SW 1271 (cell line): ENCODE results near the gene PNLIP.
A peak's percentile ranks its signal among the peaks of the same experiment; 100 is the strongest.

Experiments
- DNase-seq, 2 experiments: peaks; one replicate each; lab custom pipeline; 2025; lab: John Stamatoyannopoulos, UW

PNLIP gene

DNA sequence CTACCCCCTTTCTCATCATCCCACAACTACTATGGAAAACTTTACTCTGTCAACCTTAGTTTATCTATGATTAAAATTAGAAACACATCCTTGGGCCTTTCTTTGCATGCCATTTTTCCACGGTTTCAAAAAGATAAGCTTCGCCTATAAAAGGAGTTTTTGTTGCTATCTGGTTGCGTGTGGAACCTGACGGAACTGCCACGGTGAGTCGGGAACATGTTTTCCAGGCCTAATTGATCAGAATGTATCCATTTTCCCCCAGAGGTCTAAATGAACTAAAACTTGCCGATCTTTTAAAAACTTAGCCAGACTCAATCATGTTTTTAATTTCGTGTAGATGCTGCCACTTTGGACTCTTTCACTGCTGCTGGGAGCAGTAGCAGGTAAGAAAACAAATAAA, at the start of gene PNLIP:
Gene PNLIP (plus strand): TSS at position 176 of the 400 bp plus-strand sequence. CDS start 162 bp downstream, at position 338.
- no peak for DNase-seq

DNA sequence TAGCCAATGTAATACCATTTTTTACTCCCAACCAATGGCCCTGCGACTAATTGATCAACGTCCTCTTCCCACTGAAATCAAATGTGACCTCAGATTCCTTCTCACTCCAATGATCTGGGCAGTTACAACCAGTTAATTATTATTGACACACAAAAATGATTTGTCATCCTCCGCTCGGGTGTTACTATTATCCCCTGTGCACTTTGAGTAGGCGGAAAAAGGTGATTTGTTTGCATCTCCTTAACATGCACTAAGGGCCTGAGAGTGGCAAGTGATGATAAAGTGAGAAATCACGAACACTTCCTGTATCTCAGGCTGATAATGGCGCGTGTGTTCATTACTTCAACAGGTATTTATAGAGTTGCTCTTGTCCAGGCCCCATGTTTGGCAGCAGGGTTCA, 40.9 kb upstream of the PNLIP start:
- DNase-seq: no peak

DNA sequence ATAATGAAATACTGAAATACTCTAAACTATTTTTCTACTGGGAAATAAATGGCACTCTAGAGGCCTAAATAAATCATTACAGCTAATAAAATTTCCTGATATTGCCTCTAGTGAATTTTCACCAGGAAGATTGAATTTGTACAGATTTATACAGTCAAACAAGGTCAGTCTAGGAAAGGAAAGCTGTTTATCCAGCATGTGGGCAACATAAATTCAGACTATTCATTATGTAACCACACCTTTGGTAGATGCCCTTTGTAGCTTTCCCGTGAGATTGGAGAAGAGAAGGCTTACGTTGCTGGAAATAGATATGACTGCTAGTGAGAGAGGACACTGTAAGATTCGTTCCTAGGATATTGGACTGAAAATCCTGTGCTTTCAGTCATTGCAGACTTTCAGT, 35.2 kb upstream of the PNLIP start:
- DNase-seq: no peak

DNA sequence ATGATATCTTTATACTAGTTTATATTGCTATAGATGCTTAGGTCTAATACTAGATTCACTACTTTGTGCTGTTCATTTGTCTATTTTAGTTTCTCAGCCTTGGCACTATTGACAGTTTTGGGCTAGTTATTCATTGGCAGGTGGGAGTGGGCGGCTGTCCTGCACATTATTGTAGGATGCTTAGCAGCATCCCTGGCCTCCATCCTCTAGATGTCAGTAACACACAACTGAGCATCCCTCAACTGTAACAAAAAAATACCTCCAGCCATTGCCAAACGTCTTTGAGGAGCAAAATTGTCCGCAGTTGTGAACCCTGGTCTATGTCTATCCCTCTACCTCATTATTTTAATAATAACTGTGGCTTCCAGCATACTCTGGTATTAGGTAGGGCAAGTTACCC, 34.4 kb upstream of the PNLIP start:
- no peak for DNase-seq

DNA sequence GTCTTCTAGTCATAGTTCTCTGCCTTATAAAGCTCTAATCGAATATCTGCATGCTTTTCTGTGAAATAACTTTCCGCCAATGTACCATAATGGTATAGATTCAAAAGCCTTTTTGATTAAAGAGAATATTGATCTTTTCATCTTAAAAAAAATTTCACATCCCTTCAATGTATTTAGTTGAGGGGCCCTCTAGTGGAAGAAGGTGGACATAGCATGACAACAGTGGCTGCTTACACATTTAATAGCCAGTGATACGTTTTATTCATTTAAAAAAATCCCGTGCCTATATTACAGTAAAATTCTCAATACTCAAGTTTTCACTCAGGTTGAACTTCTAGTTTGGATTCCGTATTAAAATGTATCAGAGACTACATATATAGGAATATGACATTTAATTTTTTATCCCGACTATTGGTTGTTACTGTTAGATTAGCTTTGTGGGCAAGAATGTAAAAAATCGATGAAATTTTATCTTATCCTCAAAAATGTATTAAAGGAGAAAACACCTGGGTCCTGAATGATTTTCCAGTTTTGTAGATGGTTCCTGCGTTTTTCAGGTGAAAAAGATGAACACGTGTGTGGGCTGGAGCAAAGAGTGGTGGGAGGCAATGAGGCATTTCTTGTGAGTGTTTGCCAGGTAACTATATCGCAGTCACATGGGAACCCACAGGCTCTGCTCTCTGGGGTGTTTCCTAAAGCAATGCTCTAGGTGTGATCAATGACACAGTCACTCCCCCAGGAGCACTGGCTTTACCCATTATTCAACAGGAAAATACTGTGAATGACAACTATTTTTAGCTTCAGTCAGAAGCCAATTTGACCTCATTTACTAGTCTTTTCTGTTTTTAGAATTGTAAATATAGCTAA, 24.1 kb upstream of the PNLIP start:
- peak in 1 of 2 experiments; percentile 21 for DNase-seq

DNA sequence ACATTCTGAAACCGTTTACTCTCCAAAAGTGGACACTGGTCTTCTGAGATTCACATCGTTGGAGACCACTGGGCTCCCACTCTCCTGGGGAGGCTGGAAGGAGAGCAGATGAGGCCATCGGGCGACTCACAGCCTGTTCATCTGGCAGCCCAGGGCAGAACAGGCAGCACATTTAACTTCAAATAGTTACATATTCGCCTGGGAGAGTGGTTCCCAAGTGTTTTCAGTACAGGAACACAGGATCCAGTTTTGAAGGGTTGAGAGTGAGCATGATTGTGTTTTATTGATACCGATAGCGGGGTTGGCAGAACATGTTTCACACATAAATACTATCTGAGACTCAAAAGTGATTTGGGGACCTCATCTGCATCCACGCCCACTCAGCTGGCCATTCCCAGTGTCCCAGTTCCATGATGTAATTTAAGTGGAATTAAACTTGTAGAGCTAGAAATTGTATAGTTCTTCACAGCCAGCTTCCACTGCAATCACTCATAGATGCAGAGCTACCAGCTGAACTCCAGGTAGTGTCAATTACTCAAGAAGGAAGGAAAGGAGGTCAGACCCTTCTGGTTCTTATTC, 22.8 kb upstream of the PNLIP start:
- DNase-seq: no peak

DNA sequence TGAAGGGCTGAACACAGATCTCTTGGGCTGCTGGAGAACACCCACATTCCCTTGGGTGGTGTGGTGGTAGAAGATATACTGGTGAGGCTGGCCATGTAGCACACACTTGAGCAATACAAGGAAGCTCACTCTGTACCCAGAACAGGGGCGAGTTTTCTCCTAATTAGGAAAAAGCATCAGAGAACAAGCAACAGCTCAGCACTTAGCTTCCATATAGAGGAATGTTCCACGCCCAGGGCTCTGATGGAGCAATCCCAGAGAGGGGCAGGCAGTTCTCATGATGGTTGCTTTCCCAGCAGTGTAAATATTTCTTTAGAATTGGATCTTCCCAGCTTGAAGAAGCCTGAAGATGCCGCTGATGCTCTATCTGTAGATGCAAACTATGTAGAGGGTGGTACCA, 21.0 kb upstream of the PNLIP start:
- no peak for DNase-seq

DNA sequence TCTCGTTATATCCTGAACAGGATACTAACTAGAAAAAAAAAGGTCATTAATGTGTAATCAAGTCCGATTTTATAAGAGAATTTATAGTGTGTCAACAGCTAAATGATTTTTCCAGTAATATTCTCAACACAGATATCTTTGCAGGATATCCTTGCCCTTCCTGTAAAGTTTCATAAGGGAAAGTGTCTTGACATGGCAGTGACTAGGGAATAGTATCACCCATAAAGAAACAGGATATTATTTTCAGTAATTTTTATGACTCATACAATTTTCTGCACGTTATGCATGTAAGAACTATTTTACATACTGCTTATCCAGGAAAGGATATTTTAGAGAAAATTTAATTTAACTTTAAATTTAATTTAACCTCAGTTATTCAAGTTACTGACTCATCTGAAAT, 19.5 kb upstream of the PNLIP start:
- DNase-seq: no peak

DNA sequence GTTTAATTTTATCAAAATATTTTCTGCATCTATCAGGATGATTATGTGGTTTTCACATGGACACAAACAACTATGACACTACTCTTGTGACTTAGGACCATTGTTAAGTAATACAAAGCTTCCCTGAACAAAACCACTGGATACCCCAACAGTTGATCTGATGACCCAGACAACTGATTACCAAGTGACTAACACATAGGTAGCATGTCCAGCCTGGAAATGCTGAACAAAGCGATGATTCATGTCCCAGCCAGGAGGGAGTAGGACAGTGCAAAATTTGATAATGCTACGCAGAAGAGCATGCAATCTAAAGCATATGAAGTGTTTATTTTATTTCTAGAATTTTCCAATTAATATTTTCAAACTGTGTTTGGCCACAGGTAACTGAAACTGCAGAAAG, 8.9 kb upstream of the PNLIP start:
- DNase-seq: no peak

DNA sequence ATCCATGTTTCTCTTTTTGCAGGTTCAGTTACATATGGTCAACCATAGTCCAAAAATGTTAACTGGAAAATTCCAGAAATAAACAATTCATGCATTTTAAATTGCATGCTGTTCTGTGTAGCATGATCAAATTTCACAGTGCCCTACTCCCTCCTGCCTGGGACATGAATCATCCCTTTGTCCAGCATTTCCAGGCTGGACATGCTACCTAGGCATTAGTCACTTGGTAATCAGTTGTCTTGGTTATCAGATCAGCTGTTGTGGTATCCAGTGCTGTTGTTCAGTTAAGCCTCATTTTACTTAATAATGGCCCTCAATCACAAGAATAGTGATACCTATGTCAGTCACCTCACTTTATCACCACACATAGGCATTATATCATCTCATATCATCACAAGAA, 7.3 kb upstream of the PNLIP start:
- DNase-seq: no peak

DNA sequence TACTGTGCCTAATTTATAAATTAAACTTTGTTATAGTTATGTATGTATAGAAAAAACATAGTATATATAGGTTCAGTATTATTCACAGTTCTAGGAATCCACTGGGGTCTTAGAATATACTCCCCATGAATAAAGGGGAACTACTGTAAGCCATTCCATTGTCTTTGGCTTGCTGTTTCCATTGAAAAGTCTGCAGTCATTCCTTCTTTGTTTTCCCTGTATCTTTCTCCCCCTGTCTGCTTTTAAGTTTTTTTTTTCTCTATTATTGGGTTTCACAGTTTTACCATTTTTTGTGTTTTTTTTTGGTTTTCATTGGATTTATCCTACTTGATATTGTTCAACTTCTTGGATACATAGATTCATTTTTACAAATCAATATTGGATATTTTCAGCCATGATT, 6.7 kb upstream of the PNLIP start:
- no peak for DNase-seq

DNA sequence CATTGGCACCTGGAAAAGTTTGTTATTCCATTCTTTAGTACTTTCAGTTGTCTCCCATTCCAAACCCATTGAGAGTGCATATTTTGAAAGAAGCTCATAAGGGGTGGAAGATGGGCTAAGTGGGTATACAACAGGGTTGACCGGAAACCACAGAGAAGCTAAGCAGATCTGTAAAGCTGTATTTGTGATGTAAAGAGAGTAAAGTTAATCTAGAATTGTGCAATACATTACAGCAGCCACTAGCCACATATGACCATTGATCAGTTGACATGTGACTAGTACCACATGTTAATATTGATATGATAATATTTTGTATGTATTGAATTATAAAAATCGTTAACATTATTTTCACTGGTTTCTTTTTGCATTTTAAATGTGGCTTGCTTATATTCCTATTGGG, 4.9 kb upstream of the PNLIP start:
- DNase-seq: no peak

DNA sequence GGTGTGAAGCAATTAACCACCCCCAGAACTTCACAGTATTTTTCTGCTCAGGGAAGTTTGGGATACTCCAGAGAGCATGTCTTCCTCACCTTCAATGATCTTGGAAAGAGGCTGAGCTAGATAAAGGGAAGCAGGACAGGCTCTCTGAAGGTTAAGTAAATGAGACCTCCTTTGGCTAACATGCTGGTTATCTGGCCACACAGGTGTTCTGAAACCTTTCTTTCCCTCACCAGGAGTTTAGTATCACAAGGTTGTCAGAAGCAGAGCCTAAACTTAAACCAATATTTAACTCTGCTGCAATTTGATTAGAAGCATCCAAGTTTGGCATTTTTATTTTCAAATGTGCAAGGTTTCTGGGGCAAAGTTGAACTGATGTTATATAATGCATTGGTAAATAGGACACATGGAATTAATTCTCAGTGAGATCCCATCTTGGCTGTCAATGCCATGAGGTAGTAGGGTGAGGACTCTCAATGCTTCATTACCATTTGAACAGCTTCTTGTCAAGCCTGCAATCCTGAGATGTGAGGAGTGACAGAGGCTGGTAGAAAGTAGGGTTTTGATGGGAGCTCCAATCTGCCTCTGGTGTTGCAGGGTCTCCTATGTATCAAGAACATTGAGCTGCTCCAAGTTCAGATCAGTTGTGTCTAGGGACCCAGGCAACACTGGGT, 3.6 kb upstream of the PNLIP start:
- DNase-seq: no peak

DNA sequence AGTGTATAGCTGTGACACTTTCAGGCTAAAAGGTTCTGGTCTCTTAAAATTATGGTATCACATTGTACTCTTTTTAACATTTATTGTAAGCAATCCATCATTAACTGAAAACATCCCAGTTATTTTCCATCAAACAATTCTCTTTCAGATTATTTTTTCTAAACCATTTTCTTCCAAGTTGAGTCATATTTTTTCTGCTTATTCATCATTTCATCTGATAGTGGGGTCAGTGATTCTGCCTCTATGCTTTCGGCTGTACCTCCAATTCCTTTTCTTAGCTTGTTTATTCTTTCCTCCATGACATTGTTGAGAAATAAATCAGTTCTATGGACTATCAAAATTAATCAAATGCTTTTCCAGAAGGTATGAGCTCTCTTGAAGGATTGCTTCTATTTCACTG, 609 bp upstream of the PNLIP start:
- DNase-seq: no peak

DNA sequence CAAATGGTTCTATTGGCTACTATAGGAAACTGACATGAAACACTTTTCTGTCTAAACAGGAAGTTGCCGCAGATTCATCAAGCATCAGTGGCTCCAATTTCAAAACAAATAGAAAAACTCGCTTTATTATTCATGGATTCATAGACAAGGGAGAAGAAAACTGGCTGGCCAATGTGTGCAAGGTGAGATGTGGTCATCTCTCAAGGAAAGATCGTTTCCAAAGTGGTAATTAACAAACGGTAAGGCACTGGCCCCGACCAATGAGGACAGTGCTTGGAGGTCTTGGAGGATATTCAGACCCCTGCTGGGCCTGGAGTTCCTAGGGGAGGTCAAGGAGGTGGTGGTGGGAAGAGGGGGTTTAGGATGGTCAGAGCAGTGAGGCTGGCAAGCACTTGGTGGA, 2.6 kb downstream of the PNLIP start:
- DNase-seq: no peak

DNA sequence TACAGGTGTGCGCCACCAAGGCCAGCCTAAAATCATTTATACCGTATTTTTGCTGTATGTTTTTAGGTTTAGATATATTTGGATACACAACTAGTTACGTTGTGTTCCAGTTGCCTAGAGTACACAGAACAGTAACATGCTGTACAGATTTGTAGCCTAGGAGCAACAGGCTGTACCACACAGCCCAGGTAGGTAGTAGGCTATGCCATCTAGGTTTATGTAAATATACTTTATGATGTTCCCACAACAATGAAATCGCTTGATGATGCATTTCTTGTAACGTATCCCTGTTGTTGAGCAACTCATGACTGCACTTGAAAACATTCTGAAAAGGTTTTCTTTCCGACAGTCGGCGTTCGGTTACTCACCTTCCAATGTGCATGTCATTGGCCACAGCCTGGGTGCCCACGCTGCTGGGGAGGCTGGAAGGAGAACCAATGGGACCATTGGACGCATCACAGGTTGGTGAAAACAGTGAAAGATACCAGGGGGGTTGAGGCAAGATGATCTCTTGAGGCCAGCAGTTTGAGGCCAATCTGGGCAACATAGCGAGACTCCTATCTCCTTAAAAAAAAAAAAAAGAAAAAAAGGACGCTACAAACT, 7.7 kb downstream of the PNLIP start:
- DNase-seq: no peak

DNA sequence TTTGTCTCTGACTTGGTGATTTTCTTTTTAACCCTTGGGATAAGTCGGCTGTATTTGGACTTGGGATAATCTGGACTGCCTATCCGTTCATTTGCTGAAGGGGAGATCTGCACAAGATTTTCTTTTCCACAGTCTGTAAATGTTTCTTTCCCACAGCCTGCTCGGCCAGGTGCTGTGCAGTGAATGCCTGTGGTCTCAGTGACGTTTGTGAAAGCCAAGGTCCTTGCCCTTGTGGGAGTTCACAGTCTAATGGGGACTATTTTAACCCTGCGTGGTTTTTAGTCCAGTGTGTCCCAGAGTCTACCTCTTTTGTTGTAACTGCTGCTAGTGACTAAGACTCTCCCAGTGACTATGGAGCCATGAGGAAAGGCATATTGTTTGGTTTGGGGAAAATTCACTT, 8.9 kb downstream of the PNLIP start:
- DNase-seq: no peak

DNA sequence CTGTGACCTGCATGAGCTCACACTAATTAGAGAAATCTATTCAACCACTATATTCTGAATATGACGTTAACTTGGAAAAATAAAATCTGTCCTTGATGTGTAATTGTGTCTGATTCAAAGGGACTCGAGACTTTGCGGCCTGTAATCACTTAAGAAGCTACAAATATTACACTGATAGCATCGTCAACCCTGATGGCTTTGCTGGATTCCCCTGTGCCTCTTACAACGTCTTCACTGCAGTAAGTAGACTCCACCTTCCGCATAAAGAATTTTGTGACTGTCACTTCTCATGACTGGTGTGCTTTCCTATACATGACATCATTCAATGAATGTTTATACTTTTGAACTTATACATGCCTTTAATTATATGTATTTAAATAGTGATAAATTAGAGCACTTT, 10.1 kb downstream of the PNLIP start:
- no peak for DNase-seq

DNA sequence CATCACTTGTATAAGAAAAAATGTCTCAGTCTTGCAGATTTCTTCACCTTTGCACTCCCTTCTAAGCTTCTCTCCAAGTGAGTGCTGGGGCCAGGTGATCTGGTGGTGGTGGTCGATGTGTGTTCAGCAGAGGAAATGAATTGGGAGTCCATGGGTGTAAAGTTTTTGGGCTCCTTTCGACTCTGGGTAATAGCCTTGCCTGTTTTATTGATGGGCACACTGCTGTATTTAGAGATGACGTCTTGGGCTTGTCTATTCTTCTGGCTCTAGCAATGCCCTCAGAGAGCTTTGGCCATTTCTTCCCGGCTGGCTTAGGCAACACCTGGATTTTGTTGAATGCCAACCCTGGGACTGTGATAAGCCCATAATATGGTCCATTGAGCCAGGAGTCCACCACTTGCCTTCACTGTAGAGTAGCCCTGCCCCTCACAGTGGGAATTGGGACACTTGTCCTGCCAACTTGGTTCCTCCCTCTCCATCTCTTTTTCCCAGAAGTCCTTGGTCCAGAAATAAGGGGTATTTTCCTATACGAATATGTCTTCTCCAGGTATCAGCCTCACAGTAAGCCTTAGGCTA, 11.7 kb downstream of the PNLIP start:
- no peak for DNase-seq

DNA sequence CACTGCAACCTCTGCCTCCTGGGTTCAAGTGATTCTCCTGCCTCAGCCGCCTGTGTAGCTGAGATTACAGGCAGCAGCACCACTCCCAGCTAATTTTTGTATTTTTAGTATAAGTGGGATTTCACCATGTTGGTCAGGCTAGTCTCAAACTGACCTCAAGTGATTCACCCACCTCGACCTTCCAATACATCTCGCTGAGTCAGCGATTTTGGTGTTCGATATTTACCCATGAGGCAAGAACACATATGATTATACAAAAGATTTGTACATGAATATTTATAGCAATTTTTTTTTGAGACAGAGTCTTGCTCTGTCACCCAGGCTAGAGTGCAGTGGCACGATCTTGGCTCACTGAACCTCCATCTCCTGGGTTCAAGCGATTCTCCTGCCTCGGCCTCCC, 19.8 kb downstream of the PNLIP start:
- no peak for DNase-seq

DNA sequence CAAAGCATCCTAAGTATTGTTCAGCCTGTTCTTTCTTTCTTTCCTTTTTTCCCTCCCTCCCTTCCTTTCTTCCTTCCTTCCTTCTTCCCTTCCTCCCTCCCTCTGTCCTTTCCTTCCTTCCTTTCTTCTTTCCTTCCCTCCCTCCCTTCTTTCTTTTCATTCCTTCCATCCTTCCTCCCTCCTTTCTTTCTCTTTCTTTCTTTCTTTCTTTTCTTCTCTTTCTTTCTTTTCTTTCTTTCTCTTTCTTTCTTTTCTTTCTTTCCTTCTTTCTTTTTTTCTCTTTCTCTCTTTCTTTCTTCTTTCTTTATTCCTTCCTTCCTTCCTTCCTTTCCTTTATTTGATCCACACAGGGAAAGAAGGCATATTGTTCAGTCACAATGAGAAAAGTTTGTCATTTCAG, 21.2 kb downstream of the PNLIP start:
- no peak for DNase-seq

DNA sequence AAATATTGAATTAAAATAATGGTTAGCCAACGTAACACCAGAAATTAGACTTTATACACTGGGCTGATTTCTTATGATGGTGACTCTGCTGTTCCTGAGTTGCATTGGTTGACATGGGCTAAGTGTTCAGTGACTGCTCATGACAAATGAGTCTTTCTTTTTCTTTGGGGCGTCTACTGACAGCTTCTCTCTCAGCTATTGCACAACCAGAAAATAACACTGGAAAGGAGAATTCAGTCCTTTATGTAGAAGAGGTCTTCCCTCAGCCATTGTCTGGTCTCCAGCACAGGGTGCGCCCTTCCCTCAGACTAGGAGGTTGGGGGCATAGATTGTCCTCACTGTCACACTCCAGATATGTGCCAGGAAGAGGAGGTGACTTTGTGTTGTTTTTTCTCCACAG, 21.6 kb downstream of the PNLIP start:
- DNase-seq: no peak

DNA sequence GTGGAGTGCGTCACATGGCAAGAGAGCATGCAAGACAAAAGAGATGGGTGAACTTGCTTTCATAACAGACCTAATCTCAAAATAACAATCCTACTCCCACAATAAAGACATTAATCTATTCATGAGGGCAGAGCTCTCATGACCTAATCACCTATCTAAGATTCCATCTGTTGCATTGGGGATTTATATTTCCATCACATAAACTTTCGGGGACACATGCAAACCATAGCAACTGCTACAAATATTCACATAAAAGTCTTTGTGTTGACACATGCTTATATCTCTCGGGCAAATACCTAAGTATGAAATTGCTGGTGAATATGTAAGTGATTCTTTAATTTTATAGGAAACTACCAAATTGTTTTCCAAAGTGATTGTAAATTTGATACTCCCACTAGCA, 29.1 kb downstream of the PNLIP start:
- DNase-seq: no peak
